ENCODE data around the gene RBPMS2.

The RBPMS2 gene

DNA sequence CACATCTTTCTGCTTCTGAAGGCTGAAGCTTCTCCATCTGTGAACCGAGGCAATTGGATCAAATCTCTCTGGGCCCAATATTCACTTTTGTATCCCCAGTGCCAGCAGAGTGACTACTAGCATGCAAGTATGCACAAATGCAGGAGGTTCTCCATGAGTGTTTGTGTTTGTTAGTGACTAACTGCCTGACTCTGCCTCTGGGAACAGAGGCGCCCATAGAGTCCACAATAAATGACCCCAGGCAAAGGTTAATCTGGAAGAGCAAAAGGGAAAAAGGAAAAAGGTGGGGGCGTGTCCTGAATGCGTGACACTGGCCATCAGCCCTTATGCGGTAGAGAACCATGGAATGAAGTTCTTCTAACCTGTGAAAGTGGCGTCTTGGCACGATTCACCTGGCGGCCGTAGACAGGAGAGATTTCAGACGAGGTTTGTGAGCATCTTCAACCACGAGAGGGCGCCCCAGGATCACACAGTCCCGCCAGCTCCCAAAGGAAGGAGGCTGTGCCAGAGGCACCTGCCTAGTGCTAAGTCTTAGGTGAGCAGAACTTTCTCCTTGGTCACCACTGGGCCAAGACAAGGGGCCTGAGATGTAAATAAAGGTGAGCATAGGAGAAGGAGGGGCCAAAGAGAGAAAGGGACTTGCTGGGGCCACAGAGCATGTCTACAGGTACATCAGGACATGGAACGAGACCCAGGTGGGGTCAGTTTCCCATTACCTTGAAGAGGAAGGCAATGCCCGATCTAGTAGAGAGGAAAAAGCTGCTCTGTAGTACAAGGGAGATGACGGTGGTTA lies 44.2 kb downstream of the RBPMS2 start:
- TF ChIP-seq, protein P1, sequence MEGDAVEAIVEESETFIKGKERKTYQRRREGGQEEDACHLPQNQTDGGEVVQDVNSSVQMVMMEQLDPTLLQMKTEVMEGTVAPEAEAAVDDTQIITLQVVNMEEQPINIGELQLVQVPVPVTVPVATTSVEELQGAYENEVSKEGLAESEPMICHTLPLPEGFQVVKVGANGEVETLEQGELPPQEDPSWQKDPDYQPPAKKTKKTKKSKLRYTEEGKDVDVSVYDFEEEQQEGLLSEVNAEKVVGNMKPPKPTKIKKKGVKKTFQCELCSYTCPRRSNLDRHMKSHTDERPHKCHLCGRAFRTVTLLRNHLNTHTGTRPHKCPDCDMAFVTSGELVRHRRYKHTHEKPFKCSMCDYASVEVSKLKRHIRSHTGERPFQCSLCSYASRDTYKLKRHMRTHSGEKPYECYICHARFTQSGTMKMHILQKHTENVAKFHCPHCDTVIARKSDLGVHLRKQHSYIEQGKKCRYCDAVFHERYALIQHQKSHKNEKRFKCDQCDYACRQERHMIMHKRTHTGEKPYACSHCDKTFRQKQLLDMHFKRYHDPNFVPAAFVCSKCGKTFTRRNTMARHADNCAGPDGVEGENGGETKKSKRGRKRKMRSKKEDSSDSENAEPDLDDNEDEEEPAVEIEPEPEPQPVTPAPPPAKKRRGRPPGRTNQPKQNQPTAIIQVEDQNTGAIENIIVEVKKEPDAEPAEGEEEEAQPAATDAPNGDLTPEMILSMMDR (conservative IDR thresholded peaks at IDR 0.05): peak; percentile 98
- peak overlapping the region; percentile 32; the same call in 1 of the 2 replicates for H3K27ac ChIP-seq

- no peak overlapping the region for H3K27ac ChIP-seq
- TF ChIP-seq, protein P1 (conservative IDR thresholded peaks at IDR 0.05): no peak
Measured at GRCh38 chr15:64730151-64730550, 45.2 kb downstream of the RBPMS2 start.

- H3K27ac ChIP-seq: peak overlapping the region; percentile 40
- TF ChIP-seq, protein P1 (conservative IDR thresholded peaks at IDR 0.05): no peak
Measured at GRCh38 chr15:64720188-64720587, 55.2 kb downstream of the RBPMS2 start.

DNA sequence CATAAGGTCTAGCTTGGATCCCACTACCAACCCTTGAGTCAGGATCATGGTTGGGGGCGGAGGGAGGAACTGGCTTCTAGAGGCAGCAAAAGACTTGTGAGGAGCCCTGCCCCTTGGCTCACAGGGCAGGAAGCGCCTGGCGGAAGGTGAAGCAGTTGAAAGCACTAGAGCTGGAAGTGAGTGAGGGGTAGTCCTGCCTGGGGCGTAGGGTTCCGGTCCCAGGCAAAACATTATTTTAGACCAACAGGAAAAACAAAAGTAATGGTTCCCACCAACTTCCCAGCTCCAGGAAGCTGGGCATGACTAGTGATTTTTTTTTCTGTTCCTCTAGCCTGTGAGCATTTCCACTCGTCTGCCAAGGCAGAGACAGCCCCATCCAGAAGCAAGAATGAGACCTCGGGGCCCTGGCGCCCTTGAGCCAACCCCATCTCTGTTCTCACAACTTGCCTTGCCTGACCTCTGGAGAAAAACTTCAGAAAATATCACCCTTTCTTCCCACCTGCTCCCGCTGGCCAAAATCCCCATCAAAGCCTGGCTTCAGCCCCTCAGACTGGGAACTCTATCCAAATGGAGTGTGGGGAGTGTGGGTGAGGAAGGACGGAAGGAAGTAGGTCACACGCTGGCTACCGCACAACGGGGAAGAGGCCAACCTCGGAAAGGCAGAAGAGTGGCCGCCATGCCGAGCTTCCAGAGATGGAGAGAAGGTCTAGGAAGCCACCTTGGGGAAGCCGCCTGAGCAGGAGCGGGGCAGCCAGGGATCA lies 57.5 kb downstream of the RBPMS2 start:
- TF ChIP-seq, protein P1 (conservative IDR thresholded peaks at IDR 0.05): no peak

GRCh38 chr15:64717130-64717529 lies 58.3 kb downstream of the RBPMS2 start:
- H3K27ac ChIP-seq: no peak overlapping the region
- TF ChIP-seq, protein P1 (conservative IDR thresholded peaks at IDR 0.05): no peak

More for the DNA sequence above, 57.5 kb downstream of the RBPMS2 start:
- no peak overlapping the region for H3K27ac ChIP-seq

- TF ChIP-seq, protein P1 (conservative IDR thresholded peaks at IDR 0.05): no peak
- no peak overlapping the region for H3K27ac ChIP-seq
Measured at GRCh38 chr15:64716452-64716851, 58.9 kb downstream of the RBPMS2 start.

DNA sequence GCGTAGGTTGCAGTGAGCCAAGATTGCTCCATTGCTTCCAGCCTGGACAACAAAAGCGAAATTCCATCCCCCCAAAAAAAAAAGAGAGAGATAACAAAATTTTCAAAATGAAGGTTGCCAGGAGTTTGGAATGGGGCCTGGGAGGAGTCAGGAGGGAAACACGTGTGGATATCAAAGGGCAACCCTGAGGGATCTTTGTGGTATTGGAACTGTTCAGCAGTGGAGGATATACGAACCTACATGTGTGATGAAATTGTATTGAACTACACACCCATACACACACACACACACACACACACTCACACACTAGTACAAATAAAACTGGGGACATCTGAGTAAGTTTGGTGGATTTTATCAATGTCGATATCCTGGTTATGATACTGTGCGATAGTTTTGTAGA lies 61.8 kb downstream of the RBPMS2 start:
- H3K27ac ChIP-seq: no peak overlapping the region
- TF ChIP-seq, protein P1 (conservative IDR thresholded peaks at IDR 0.05): no peak
